HS-5 (cell line): ENCODE measurements around the gene TEAD1.

ENCODE experiments used
- DNase-seq: peaks from one replicate; pipeline ENCODE4 v3.0.0-alpha.2; 2012; ENCODE audit warnings: low read depth

TEAD1 gene

GRCh38 chr11:12666915-12667314, 7.3 kb upstream of the TEAD1 start:
- no peak for DNase-seq

GRCh38 chr11:12667646-12668045, 6.6 kb upstream of the TEAD1 start:
- no peak for DNase-seq

- no peak for DNase-seq
Observed at GRCh38 chr11:12668166-12668565, 6.1 kb upstream of the TEAD1 start.

GRCh38 chr11:12669930-12670329, 4.3 kb upstream of the TEAD1 start:
- DNase-seq = no peak

- no peak for DNase-seq
Observed at GRCh38 chr11:12671370-12671769, 2.9 kb upstream of the TEAD1 start.

- DNase-seq = no peak
Observed at GRCh38 chr11:12673601-12673923, 659 bp upstream of the TEAD1 start.

- no peak for DNase-seq
Observed at GRCh38 chr11:12674571-12674935, 332 bp downstream of the TEAD1 start.

- DNase-seq = no peak
Observed at GRCh38 chr11:12674936-12675696, 895 bp downstream of the TEAD1 start.

- no peak for DNase-seq
Observed at GRCh38 chr11:12675951-12676711, 1.9 kb downstream of the TEAD1 start.

GRCh38 chr11:12677131-12677530, 2.9 kb downstream of the TEAD1 start:
- DNase-seq = no peak

- no peak for DNase-seq
Observed at GRCh38 chr11:12678092-12678491, 3.9 kb downstream of the TEAD1 start.

GRCh38 chr11:12678991-12679390, 4.8 kb downstream of the TEAD1 start:
- DNase-seq = no peak

GRCh38 chr11:12679471-12679870, 5.2 kb downstream of the TEAD1 start:
- no peak for DNase-seq

GRCh38 chr11:12680246-12680939, 6.2 kb downstream of the TEAD1 start:
- DNase-seq = no peak

GRCh38 chr11:12680940-12681258, 6.7 kb downstream of the TEAD1 start:
- DNase-seq = no peak

- no peak for DNase-seq
Observed at GRCh38 chr11:12681466-12681865, 7.2 kb downstream of the TEAD1 start.

GRCh38 chr11:12682288-12682687, 8.1 kb downstream of the TEAD1 start:
- DNase-seq = no peak

GRCh38 chr11:12682737-12683500, 8.7 kb downstream of the TEAD1 start:
- no peak for DNase-seq

- DNase-seq = no peak
Observed at GRCh38 chr11:12683874-12684273, 9.7 kb downstream of the TEAD1 start.

GRCh38 chr11:12684315-12684714, 10.1 kb downstream of the TEAD1 start:
- DNase-seq = no peak

GRCh38 chr11:12684816-12685215, 10.6 kb downstream of the TEAD1 start:
- DNase-seq = no peak

- no peak for DNase-seq
Observed at GRCh38 chr11:12685229-12685628, 11.0 kb downstream of the TEAD1 start.
